ENCODE results near the gene BUB1. TPM values are rescaled to one million over a fixed set of nuclear protein-coding genes. Genes with fewer than 3 reads are reported as not detected.
"Not testable (repeated sequence)": the region's sequence is repeated elsewhere in the genome, so short reads cannot be mapped to it uniquely, and the experiment has no call there.

Gene BUB1
- total RNA-seq, 1 donor from 2014 or later, result 27.7 TPM

DNA sequence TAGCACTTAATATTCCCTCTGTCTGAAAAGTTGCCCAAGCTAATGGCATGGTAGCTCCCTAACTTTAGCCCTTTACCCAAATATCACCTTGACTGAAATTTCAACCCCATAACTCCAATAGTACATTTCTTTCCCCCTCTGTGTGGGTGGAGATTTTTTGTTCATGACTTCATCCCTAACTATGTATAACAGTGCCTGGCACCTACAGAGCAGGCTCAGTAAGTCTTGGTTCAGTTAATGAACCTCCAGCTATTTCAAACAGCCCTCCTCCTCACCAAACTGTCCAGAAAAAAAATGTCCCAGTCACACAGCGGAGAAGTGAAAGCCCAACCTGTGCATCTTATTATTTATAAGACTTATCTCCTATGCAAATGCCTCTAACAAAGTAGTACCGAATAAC is 18.6 kb downstream of the BUB1 start:
- no peak for DNase-seq (ENCODE audit: low read depth, low spot score)

DNA sequence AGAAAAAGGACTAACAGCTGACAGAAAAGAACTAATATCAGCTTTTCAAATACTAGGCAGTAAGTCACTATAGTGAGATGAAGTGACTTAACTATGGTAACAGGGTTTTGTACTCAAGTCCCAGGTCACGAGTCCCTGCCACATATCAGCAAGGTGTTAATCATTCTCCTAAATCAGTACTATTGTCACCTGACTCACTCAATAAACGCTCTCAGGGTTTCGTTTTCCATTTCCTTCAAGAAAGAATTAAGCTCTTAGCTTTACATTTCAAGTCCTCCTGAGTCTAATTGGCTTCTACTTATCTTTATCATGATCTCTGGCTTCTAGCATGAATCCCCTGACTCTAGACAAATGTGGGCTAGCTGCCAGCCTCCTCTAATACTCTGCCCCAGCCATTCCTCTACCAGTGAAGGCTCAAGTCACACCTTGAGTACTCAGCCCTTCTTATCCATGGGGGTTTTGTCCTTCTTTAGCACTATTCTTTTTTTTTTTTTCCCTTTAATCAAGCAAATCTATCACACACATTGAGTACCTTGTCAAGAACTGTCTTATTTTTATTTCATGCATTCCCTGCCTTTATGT is 20.0 kb downstream of the BUB1 start:
- DNase-seq (ENCODE audit: low read depth, low spot score), result no peak

GRCh38 chr2:110655701-110656100 is 22.2 kb downstream of the BUB1 start:
- no peak for DNase-seq (ENCODE audit: low read depth, low spot score)

DNA sequence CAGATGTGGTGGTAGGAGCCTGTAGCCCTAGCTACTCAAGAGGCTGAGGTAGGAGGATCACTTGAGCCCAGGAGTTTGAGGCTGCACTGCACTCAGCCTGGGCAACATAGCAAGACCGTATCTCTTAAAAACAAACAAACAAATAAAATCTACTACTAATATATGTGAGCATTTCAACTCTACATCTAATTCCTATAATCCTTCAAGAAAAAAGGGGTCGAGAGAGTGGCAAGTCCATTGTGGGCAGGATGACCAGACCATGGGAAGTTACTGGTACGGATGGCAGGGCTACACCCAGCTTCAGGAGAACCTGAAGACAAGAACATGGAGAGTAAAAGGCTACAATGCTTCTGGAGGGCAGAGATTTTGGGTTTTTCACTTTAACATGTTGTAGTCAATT is 24.0 kb downstream of the BUB1 start:
- DNase-seq (ENCODE audit: low read depth, low spot score), result no peak

GRCh38 chr2:110650346-110650745 is 27.5 kb downstream of the BUB1 start:
- DNase-seq (ENCODE audit: low read depth, low spot score), result no peak

- no peak for DNase-seq (ENCODE audit: low read depth, low spot score)
Observed at GRCh38 chr2:110647777-110648176, 30.1 kb downstream of the BUB1 start.

- no peak for DNase-seq (ENCODE audit: low read depth, low spot score)
Observed at GRCh38 chr2:110645616-110646015, 32.2 kb downstream of the BUB1 start.

DNA sequence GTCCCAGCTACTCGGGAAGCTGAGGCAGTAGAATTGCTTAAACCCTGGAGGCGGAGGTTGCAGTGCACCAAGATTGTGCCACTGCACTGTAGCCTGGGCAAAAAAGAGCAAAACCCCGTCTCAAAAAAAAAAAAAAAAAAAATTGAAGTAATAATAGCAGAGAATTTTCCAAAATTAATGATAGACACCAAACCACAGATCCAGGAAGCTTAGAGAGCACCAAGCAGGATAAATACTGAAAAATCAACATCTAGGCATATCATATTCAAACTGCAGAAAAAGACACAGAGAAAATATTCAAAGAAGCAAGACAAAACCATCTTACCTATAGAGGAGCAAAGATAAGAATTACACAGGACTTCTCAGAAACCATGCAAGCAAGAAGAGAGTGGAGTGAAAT is 33.5 kb downstream of the BUB1 start:
- no peak for DNase-seq (ENCODE audit: low read depth, low spot score)

- no peak for DNase-seq (ENCODE audit: low read depth, low spot score)
Observed at GRCh38 chr2:110642360-110642759, 35.5 kb downstream of the BUB1 start.

DNA sequence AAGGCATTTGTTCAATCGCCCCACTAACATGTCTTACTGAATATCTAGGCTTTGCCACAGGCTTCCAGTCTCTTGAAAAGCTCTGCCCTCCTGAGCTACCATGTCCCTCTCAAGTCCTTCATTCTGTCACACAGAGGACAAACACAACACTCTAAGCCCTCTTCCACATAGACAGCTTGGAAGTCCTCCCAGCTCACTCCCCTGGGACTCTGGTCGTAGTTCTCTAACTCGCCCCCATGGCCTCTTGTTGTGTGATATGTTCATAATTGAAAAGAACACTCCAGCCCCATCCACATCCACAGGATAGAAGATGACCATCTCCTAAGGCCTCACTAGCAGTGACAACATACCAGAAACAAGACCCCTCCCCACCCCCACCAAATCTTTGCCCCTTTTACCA is 37.9 kb downstream of the BUB1 start:
- no peak for DNase-seq (ENCODE audit: low read depth, low spot score)

GRCh38 chr2:110638952-110639695 is 38.7 kb downstream of the BUB1 start:
- DNase-seq (ENCODE audit: low read depth, low spot score), result no peak

DNA sequence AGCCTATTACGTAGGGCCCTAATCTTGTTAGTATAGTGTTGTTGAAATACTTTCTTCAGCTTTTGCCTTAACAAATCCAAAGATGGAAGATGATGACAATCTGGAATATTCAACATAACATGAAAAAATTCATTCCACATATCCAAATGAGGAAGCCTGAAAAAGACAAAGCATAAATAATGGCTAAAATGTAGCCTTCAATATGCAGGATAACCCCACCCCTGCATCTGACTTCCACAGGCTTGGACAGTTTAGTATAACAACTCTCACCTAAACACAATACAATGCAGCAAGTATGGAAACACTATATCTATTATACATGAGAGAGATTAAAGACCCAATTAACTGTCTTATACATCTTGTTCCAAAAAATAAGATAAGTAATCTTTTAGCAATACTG is 39.9 kb downstream of the BUB1 start:
- no peak for DNase-seq (ENCODE audit: low read depth, low spot score)

GRCh38 chr2:110637093-110637492 is 40.8 kb downstream of the BUB1 start:
- DNase-seq (ENCODE audit: low read depth, low spot score), result no peak

GRCh38 chr2:110635949-110636628 is 41.8 kb downstream of the BUB1 start:
- not testable (repeated sequence) for DNase-seq (ENCODE audit: low read depth, low spot score)

GRCh38 chr2:110627348-110627747 is 50.5 kb downstream of the BUB1 start:
- DNase-seq (ENCODE audit: low read depth, low spot score), result not testable (repeated sequence)

GRCh38 chr2:110619326-110619939 is 58.4 kb downstream of the BUB1 start:
- not testable (repeated sequence) for DNase-seq (ENCODE audit: low read depth, low spot score)

GRCh38 chr2:110613927-110614326 is 63.9 kb downstream of the BUB1 start:
- DNase-seq (ENCODE audit: low read depth, low spot score), result not testable (repeated sequence)

DNA sequence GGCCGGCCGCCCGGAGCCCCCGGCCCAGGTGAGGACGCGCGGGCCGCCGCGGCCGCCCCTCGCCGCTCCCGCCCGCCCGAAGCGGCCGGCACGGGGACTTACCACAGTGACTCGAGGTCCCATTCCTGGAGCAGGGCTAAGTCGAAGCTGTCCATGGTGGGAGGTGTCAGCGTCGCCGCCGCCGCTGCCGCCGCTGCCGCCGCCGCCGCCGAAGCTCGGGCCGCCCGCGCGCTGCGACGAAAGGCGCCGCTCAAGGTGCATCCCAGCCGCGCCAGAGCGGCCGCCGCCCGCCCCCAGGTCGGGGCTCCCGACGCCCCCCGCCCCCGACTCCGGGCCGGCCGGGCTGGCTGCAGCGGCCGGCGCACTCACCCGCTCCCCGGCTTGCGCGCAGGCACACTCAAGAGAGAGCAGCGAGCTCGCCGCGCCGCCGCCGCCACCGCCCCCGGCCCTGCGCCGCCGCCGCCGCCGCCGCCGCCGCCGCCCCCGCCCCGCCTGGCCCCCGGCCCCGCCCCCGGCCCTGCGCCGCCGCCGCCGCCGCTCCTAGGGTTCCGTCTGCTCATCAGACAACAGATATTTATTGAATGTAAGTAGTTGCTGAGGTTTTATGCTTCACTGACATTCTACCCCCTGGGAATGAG is 67.1 kb downstream of the BUB1 start:
- not testable (repeated sequence) for DNase-seq (ENCODE audit: low read depth, low spot score)

GRCh38 chr2:110609843-110610612 is 67.8 kb downstream of the BUB1 start:
- not testable (repeated sequence) for DNase-seq (ENCODE audit: low read depth, low spot score)

- DNase-seq (ENCODE audit: low read depth, low spot score), result not testable (repeated sequence)
Observed at GRCh38 chr2:110608788-110609502, 68.9 kb downstream of the BUB1 start.
